ENCODE results near the gene RANBP3. TPM values are rescaled to one million over a fixed set of nuclear protein-coding genes. Genes with fewer than 3 reads are reported as not detected.
"Not testable (repeated sequence)": the region's sequence is repeated elsewhere in the genome, so short reads cannot be mapped to it uniquely, and the experiment has no call there.

Gene RANBP3, protein sequence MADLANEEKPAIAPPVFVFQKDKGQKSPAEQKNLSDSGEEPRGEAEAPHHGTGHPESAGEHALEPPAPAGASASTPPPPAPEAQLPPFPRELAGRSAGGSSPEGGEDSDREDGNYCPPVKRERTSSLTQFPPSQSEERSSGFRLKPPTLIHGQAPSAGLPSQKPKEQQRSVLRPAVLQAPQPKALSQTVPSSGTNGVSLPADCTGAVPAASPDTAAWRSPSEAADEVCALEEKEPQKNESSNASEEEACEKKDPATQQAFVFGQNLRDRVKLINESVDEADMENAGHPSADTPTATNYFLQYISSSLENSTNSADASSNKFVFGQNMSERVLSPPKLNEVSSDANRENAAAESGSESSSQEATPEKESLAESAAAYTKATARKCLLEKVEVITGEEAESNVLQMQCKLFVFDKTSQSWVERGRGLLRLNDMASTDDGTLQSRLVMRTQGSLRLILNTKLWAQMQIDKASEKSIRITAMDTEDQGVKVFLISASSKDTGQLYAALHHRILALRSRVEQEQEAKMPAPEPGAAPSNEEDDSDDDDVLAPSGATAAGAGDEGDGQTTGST
- 71.9 and 78.2 TPM in 2 replicates for polyA plus RNA-seq (2014; cell fraction: cytosol; rRNA removed)
- polyA plus RNA-seq (2014; cell fraction: nucleus; rRNA removed) = 54.0 and 151 TPM in 2 replicates

- peak; percentile 98 for DNase-seq (ENCODE audit: low spot score)
These were observed at the start of gene RANBP3 for GRCh38 chr19:5977785-5978605. TSS of gene RANBP3 (minus strand) at chr19:5978140. CDS start at chr19:5978082, 58 bp downstream.

DNA sequence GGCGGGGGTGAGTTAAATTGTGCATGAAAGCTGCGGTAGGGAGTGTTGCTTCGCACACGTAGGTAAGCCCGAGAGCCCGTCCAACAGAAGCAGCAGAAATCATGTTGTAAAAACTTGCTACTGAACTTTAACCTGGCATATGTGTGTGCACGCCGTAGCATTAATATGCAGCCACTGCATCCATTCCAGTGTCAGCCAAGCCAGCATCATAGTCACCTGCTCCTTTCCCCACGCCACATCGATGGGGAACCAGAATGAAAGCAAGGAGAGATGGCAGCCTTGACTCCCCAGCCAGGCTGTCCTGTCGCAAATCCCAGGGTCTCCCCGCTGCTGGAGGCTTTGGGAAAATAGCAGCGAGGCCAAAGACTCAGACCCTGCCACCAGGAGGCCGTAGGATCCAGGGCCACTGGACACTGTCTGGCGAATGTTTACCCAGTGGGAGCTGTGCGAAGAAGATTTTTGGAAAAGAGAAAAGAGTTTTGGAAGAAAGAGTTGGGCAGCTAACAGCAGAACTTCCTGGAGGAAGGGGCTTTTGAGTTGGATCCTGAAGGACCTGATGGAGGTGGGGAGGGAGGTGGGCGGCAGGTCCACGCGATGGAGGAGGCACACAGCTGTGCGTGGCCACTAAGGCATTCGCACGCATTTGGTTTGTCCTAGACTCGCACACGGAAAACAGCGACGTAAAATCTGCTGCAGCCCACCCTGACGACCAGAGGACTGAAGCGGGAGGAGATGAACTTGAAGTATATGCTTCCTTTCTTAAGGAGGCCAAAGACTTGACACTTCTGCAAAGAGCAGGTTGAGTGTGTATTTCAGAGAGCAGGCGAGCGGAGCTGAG, 48.7 kb upstream of the RANBP3 start:
- DNase-seq (ENCODE audit: low spot score) = no peak

- DNase-seq (ENCODE audit: low spot score) = not testable (repeated sequence)
These were observed 46.8 kb upstream of the RANBP3 start for GRCh38 chr19:6024756-6025155.

- no peak for DNase-seq (ENCODE audit: low spot score)
These were observed 46.0 kb upstream of the RANBP3 start for GRCh38 chr19:6023936-6024335.

DNA sequence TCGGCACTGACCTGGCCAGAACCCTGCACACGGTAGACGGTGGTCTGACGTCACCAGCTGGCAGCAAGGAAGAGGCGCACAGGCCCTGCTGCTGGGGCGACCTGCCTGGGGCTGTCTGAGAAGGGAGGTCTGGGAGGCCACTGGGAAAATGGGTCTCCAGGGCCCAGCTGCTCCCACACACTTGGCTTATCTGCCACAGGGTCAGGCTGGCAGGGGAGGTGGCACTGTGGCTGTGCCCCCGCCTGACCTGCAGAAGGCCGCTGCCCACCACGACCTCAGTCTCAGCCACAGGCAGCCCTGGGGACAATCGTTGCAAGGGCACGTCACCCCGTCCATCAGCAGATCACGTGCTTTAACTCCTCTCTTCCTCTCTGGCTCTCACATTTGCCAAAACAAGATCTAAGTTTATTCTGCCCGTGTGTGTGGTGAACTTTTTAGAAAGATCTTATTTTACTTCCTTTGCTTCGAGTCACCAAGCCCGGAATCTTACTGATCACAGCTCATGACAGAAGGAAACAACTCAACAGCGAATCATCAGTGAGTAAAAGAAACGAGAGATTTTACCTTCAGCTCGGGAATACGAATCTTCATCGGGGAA, 45.2 kb upstream of the RANBP3 start:
- DNase-seq (ENCODE audit: low spot score) = no peak

- no peak for DNase-seq (ENCODE audit: low spot score)
These were observed 44.7 kb upstream of the RANBP3 start for GRCh38 chr19:6022570-6023064.

GRCh38 chr19:6021878-6022569, 44.1 kb upstream of the RANBP3 start:
- DNase-seq (ENCODE audit: low spot score) = peak; percentile 77

DNA sequence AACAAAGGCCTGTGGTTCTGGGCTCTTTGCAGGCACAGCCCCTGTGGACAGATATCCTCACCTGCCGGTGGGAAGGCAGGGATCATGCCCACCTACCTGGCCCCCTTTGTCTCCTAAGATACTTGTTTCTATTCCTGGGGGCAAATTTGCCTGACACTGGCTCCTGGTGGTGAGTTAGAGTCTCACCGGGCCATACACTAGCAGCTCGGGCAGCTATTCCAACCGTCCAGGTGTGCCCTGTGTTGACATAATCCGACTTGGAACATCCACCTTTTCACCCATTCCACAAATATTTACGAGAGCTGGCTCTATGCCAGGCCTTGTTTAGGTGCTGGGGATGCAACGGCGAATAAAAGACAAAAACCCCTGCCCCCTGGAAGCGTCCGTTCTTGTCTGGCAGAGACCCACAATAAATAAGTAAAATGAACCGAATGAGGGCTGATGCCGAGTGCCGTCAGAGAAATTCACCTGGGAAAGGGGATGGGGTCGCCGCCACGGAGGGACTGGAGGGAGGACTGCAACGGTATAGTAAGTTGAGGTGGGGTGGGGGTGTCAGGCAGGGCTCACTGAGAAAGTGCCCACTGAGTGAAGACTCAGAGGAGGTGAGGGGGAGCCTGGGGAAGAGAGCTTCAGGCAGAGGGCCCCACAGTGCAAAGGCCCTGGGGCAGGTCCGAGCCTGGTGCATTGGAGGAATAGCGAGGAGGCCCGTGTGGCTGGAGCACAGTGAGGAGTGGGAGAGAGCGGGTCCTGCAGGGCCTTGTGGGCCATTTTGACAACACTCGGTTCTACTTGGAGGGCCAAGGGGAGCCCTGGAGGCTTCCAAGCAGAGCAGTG, 43.2 kb upstream of the RANBP3 start:
- DNase-seq (ENCODE audit: low spot score) = no peak

DNA sequence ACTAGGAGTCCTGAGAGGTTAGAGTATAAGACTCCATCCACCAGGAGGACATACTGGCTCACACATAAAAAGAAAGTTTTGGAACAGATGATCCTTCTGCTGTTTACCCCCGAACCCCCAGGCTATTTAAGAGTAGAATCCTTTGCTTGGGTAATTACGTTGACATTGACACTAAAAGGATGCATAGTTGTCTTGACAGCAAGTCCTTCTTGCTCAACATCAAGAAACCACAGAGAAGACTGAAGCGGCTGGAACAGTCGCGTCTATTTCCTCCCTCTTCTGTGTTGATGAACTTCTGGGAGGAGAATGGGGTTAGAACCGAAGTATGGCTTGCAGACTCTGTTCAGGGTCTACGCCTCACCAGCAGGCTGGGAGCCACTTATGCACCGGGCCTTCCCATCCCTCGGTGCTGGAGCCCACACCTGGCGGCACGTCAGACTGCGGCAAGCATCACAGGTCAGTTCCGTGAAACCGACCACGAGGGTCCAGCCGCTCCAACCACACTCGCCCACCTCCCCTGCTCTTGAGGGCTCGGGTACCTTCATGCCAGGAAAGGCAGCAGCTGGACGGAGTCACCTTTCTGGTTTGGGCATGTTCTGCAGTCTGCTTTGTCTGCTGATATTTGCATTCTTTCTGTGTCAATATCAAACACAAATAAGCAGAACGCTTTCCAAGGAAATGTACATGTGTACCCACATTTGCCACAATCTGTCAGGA, 42.4 kb upstream of the RANBP3 start:
- DNase-seq (ENCODE audit: low spot score) = no peak

GRCh38 chr19:6018786-6019185, 40.8 kb upstream of the RANBP3 start:
- DNase-seq (ENCODE audit: low spot score) = no peak

GRCh38 chr19:6017576-6017975, 39.6 kb upstream of the RANBP3 start:
- no peak for DNase-seq (ENCODE audit: low spot score)

GRCh38 chr19:6015841-6016545, 38.1 kb upstream of the RANBP3 start:
- no peak for DNase-seq (ENCODE audit: low spot score)

DNA sequence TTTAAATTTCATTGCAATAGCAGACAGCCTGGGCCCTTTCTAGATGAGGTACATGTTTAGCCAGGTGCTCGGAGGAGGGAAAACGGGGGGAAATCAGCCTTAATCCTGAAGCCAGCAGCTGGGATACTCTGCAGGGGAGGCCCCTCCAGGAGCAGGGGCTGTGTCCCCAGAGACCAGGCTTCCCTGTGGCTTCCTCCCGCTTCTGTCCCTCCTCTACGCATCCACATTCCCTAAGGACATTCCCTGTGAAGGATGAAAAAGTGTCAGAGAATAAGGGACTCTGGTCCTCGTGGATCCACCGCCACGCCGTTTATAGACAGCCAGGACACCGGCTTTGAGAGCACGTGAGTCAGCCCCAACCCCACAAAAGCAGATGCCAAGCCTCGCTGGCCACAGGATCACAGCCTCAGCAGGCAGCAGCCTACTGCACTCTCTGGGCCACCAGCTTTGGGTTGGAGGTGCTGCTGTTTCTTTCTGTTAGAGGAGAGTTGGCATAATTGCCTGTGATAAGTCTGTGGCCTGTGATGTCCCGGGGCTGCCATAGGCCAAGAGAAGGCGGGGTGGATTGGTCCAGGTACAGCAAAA, 36.7 kb upstream of the RANBP3 start:
- DNase-seq (ENCODE audit: low spot score) = no peak

GRCh38 chr19:6012426-6013170, 34.7 kb upstream of the RANBP3 start:
- no peak for DNase-seq (ENCODE audit: low spot score)

- DNase-seq (ENCODE audit: low spot score) = no peak
These were observed 33.9 kb upstream of the RANBP3 start for GRCh38 chr19:6011794-6012193.

- DNase-seq (ENCODE audit: low spot score) = no peak
These were observed 33.3 kb upstream of the RANBP3 start for GRCh38 chr19:6011206-6011605.

GRCh38 chr19:6010107-6010506, 32.2 kb upstream of the RANBP3 start:
- DNase-seq (ENCODE audit: low spot score) = no peak

Data from SK-N-DZ (cell line).